Colonic mucosa (tissue), 4 donors: ENCODE data around the gene FBXW8. TPM values are rescaled to one million over a fixed set of nuclear protein-coding genes. Genes with fewer than 3 reads are reported as not detected.

Experiments
- DNase-seq: peaks from one replicate; pipeline ENCODE4 v3.0.0-alpha.2; 2020
- H3K27ac ChIP-seq: fragments of 200-600 bp; one replicate; pipeline ENCODE4 v1.8.0; 2021
- H3K27me3 ChIP-seq: fragments of 200-600 bp; one replicate; pipeline ENCODE4 v1.8.0; 2021
- H3K36me3 ChIP-seq: fragments of 200-600 bp; one replicate; pipeline ENCODE4 v1.8.0; 2021
- H3K4me1 ChIP-seq: fragments of 200-600 bp; one replicate; pipeline ENCODE4 v1.8.0; 2021; ENCODE audit warnings: mild to moderate bottlenecking
- H3K4me3 ChIP-seq: fragments of 200-600 bp; one replicate; pipeline ENCODE4 v1.8.0; 2021
- H3K9ac ChIP-seq, 2 donors: one replicate each; pipeline ENCODE4 v1.7.0; 2013; ENCODE audit warnings: control low read depth in 2 of 2, low read depth in 2 of 2, low read length in 2 of 2
- H3K9me3 ChIP-seq: fragments of 200-600 bp; one replicate; pipeline ENCODE4 v1.8.0; 2021
- CTCF ChIP-seq: fragments of 200-600 bp; IDR thresholded peaks from one replicate; pipeline ENCODE4 v1.8.0; 2022; ENCODE audit warnings: antibody characterized with exemption, mild to moderate bottlenecking
- intact Hi-C: fragments of 100-400 bp; cut with DNase I; formaldehyde crosslinking; loops from one replicate; pipeline ENCODE4 v1.14.1; 2022
- total RNA-seq, 2 donors: library from RNA; stranded (reverse); fragmentation: NEBNext Ultra II Directional in 1 of 2; extraction: Animal tissue kit (Norgen Biotek cat#: 25700) in 1 of 2; gene quantifications; one replicate each; pipeline ENCODE4 v1.2.1, GENCODE V29; 2021
- donor health status: healthy.
- donor health status: DM: no; HTN: no; CAD: no.
- donor health status: DM: no; HTN: no; CAD: no.

The FBXW8 gene
- total RNA-seq, 2 donors from 2014 or later: 11.1 to 13.7 TPM

GRCh38 chr12:117013726-117014125, 103.0 kb downstream of the FBXW8 start:
- H3K36me3 ChIP-seq: no peaks in the 10 kb centered on the region
- H3K27me3 ChIP-seq: no peaks in the 10 kb centered on the region
- no peaks in the 10 kb centered on the region for H3K9me3 ChIP-seq
- no peak overlapping the region for H3K27ac ChIP-seq
- H3K4me1 ChIP-seq: no peaks in the 10 kb centered on the region
- no peak overlapping the region for H3K4me3 ChIP-seq
- no peak for TF ChIP-seq CTCF
- no peak overlapping the region for H3K9ac ChIP-seq
- intact Hi-C loops: no loop called here
- DNase-seq: no peak

GRCh38 chr12:117014342-117014887, 103.7 kb downstream of the FBXW8 start:
- Histone ChIP-seq H3K4me3 (no peak overlapping the region), H3K36me3 (no peaks in the 10 kb centered on the region), H3K9ac (no peak overlapping the region), H3K27ac (no peak overlapping the region), H3K27me3 (no peaks in the 10 kb centered on the region), H3K9me3 (no peaks in the 10 kb centered on the region), H3K4me1 (no peaks in the 10 kb centered on the region)
- TF ChIP-seq CTCF: no peak
- no peak for DNase-seq
- intact Hi-C loops: no loop called here

- no peak overlapping the region for H3K27ac ChIP-seq
- H3K27me3 ChIP-seq: no peaks in the 10 kb centered on the region
- no peaks in the 10 kb centered on the region for H3K9me3 ChIP-seq
- H3K4me3 ChIP-seq: no peak overlapping the region
- H3K36me3 ChIP-seq: no peaks in the 10 kb centered on the region
- H3K9ac ChIP-seq: no peak overlapping the region
- TF ChIP-seq CTCF: no peak
- H3K4me1 ChIP-seq: no peaks in the 10 kb centered on the region
- intact Hi-C loops: no loop called here
- DNase-seq: no peak
Measured at GRCh38 chr12:117015811-117016210, 105.1 kb downstream of the FBXW8 start.

- Histone ChIP-seq H3K9ac (no peak overlapping the region), H3K4me1 (no peaks in the 10 kb centered on the region), H3K4me3 (no peak overlapping the region), H3K27me3 (no peaks in the 10 kb centered on the region), H3K9me3 (no peaks in the 10 kb centered on the region), H3K36me3 (no peaks in the 10 kb centered on the region), H3K27ac (no peak overlapping the region)
- TF ChIP-seq CTCF: no peak
- intact Hi-C loops: no loop called here
- no peak for DNase-seq
Measured at GRCh38 chr12:117017807-117018206, 107.1 kb downstream of the FBXW8 start.

- intact Hi-C loops: no loop called here
- H3K36me3 ChIP-seq: no peaks in the 10 kb centered on the region
- no peaks in the 10 kb centered on the region for H3K9me3 ChIP-seq
Measured at GRCh38 chr12:117018276-117018675, 107.5 kb downstream of the FBXW8 start.

More at GRCh38 chr12:117018276-117018675, 107.5 kb downstream of the FBXW8 start:
- Histone ChIP-seq H3K27ac (no peak overlapping the region), H3K27me3 (no peaks in the 10 kb centered on the region), H3K4me1 (no peaks in the 10 kb centered on the region), H3K9ac (no peak overlapping the region), H3K4me3 (no peak overlapping the region)
- no peak for DNase-seq
- TF ChIP-seq CTCF: no peak
